ENCODE results near the gene GRAMD1A. TPM values are rescaled to one million over a fixed set of nuclear protein-coding genes. Genes with fewer than 3 reads are reported as not detected.

GRAMD1A gene
- total RNA-seq, 3 donors from 2014 or later (not counting 1 experiment from before 2014, with no cell fraction given) = 57.6 to 80.3 (median 66.6) TPM

GRCh38 chr19:35059006-35059798 lies 59.1 kb downstream of the GRAMD1A start:
- Histone ChIP-seq H3K27me3 (ENCODE audit: control insufficient read depth, insufficient read depth, low read length) (no peaks in the 10 kb centered on the region), H3K4me3 (ENCODE audit: low read length) (no peak overlapping the region), H3K9me3 (ENCODE audit: control insufficient read depth, insufficient read depth, low read length) (no peaks in the 10 kb centered on the region), H3K36me3 (ENCODE audit: control insufficient read depth, insufficient read depth, low read length) (no peaks in the 10 kb centered on the region), H3K4me1 (ENCODE audit: control insufficient read depth, insufficient read depth, low read length) (no peaks in the 10 kb centered on the region), H3K27ac (ENCODE audit: low read length) (no peak overlapping the region)
- peaks cover 10% of the 10 kb centered on the region in 2 donors for H3K27me3 Mint-ChIP-seq (ENCODE audit: low read depth in 2 of 2)
- intact Hi-C loops (cut with micrococcal nuclease) = no loop called here
- no peak overlapping the region for H3K4me3 Mint-ChIP-seq
- WGBS (ENCODE audit: insufficient coverage) = 93% methylated on average over 24 of the region's 26 CpGs
- no peak overlapping the region for H3K27ac Mint-ChIP-seq
- no peak for TF ChIP-seq CTCF (IDR thresholded peaks at IDR 0.05)
- DNase-seq (no peak), ATAC-seq (peak in 1 of 3 donors; percentile 2)
- no peaks in the 10 kb centered on the region for H3K4me1 Mint-ChIP-seq
- no peaks in the 10 kb centered on the region for H3K36me3 Mint-ChIP-seq
- no peaks in the 10 kb centered on the region for H3K9me3 Mint-ChIP-seq

- ATAC-seq (no peak), DNase-seq (no peak)
- intact Hi-C loops (cut with micrococcal nuclease) = no loop called here
- Mint-ChIP-seq H3K9me3 (no peaks in the 10 kb centered on the region), H3K27me3 (ENCODE audit: low read depth in 2 of 2) (peaks cover 10% of the 10 kb centered on the region in 2 donors), H3K36me3 (no peaks in the 10 kb centered on the region), H3K4me1 (no peaks in the 10 kb centered on the region), H3K4me3 (no peak overlapping the region), H3K27ac (no peak overlapping the region)
- Histone ChIP-seq H3K4me1 (ENCODE audit: control insufficient read depth, insufficient read depth, low read length) (no peaks in the 10 kb centered on the region), H3K9me3 (ENCODE audit: control insufficient read depth, insufficient read depth, low read length) (no peaks in the 10 kb centered on the region), H3K27ac (ENCODE audit: low read length) (no peak overlapping the region), H3K4me3 (ENCODE audit: low read length) (no peak overlapping the region), H3K27me3 (ENCODE audit: control insufficient read depth, insufficient read depth, low read length) (no peaks in the 10 kb centered on the region), H3K36me3 (ENCODE audit: control insufficient read depth, insufficient read depth, low read length) (no peaks in the 10 kb centered on the region)
- no peak for TF ChIP-seq CTCF (IDR thresholded peaks at IDR 0.05)
- WGBS (ENCODE audit: insufficient coverage) = 94% methylated on average over 15 of the region's 15 CpGs
These were observed 59.6 kb downstream of the GRAMD1A start for GRCh38 chr19:35059799-35060091.

GRCh38 chr19:35060160-35060855 lies 60.2 kb downstream of the GRAMD1A start:
- Mint-ChIP-seq H3K9me3 (no peaks in the 10 kb centered on the region), H3K4me1 (no peaks in the 10 kb centered on the region), H3K36me3 (no peaks in the 10 kb centered on the region), H3K27me3 (ENCODE audit: low read depth in 2 of 2) (peaks cover 10% of the 10 kb centered on the region in 2 donors), H3K4me3 (no peak overlapping the region), H3K27ac (no peak overlapping the region)
- Histone ChIP-seq H3K4me3 (ENCODE audit: low read length) (no peak overlapping the region), H3K4me1 (ENCODE audit: control insufficient read depth, insufficient read depth, low read length) (no peaks in the 10 kb centered on the region), H3K36me3 (ENCODE audit: control insufficient read depth, insufficient read depth, low read length) (no peaks in the 10 kb centered on the region), H3K9me3 (ENCODE audit: control insufficient read depth, insufficient read depth, low read length) (no peaks in the 10 kb centered on the region), H3K27ac (ENCODE audit: low read length) (no peak overlapping the region), H3K27me3 (ENCODE audit: control insufficient read depth, insufficient read depth, low read length) (no peaks in the 10 kb centered on the region)
- ATAC-seq (no peak), DNase-seq (no peak)
- intact Hi-C loops (cut with micrococcal nuclease) = no loop called here
- no peak for TF ChIP-seq CTCF (IDR thresholded peaks at IDR 0.05)
- 91% methylated on average over 29 of the region's 29 CpGs for whole genome bisulfite sequencing (ENCODE audit: insufficient coverage)
